Ovary (tissue), 9 donors: ENCODE results near the gene BAHCC1. TPM values are rescaled to one million over a fixed set of nuclear protein-coding genes. Genes with fewer than 3 reads are reported as not detected.

Experiments used
- DNase-seq, 5 donors: peaks; one replicate each; pipeline ENCODE4 v3.0.0-alpha.2; 2019 to 2020
- H3K27ac ChIP-seq, 2 donors: fragments of 200-600 bp; one replicate each; pipeline versions ENCODE4 v1.5.1 to v1.8.0; 2019 to 2022
- H3K27me3 ChIP-seq: fragments of 200-600 bp; one replicate; pipeline ENCODE4 v1.8.0; 2022
- H3K36me3 ChIP-seq: fragments of 200-600 bp; sonication (generic); one replicate; pipeline ENCODE4 v1.5.1; 2019
- H3K4me1 ChIP-seq: one replicate; pipeline ENCODE4 v1.8.1; 2013; ENCODE audit warnings: mild to moderate bottlenecking, moderate library complexity; ENCODE audit not compliant: insufficient read depth
- H3K4me3 ChIP-seq: fragments of 200-600 bp; sonication (generic); one replicate; pipeline ENCODE4 v1.5.1; 2017
- H3K9me3 ChIP-seq, 2 donors: fragments of 200-600 bp in 1 of 2; sonication (generic) in 1 of 2; one replicate each; pipeline versions ENCODE4 v1.5.1 to v1.8.1; 2013 to 2019; ENCODE audit warnings: mild to moderate bottlenecking in 1 of 2, moderate library complexity in 1 of 2
- EP300 ChIP-seq: sonication (generic); formaldehyde crosslinking; IDR thresholded peaks from one replicate; pipeline ENCODE4 v1.6.1; 2017; ENCODE audit warnings: antibody characterized with exemption
- POLR2A ChIP-seq: fragments of 450-650 bp; IDR thresholded peaks from one replicate; pipeline ENCODE4 v1.6.1; 2017; ENCODE audit warnings: antibody characterized with exemption, mild to moderate bottlenecking, moderate library complexity
- WGBS, 3 donors: extraction: QIAGEN DNeasy Blood & Tissue Kit in 1 of 3; methylation state at CpG; one replicate each; pipeline versions ENCODE4 v1.1.5 to v1.1.7; 2013 to 2017; 5-methylcytosine and 5-hydroxymethylcytosine counted together
- intact Hi-C, 4 donors: fragments of 100-400 bp; cut with DNase I; formaldehyde crosslinking; loops; one replicate each; pipeline versions ENCODE4 v1.11.0 to v1.15.1; 2022 to 2023
- polyA plus RNA-seq, 2 donors: library from polyadenylated mRNA; stranded (reverse); fragments of 200-250 nt in 1 of 2; fragments of 350-450 nt in 1 of 2; fragmentation: Illumina TruSeq in 1 of 2; extraction: RNeasy Lipid Tissue Mini Kit (QIAGEN cat#74804) in 1 of 2; gene quantifications; one replicate each; pipeline ENCODE4 v1.2.3, GENCODE V29; 2013 to 2014
- total RNA-seq, 7 donors: library from RNA; depleted of rRNA in 2 of 7; stranded (reverse); fragments of >200 nt in 2 of 7; fragmentation: NEBNext Ultra II Directional in 3 of 7; extraction: Animal tissue kit (Norgen Biotek cat#: 25700) in 3 of 7; gene quantifications; one replicate each; pipeline versions ENCODE4 v1.1.0 to v1.2.4, GENCODE V29; 2016 to 2023
- TF ChIP-seq, protein P1 (sequence below), 3 donors: fragments of 450-650 bp in 2 of 3; fragments of 200-600 bp in 1 of 3; IDR thresholded peaks; one replicate each; pipeline versions ENCODE4 v1.5.1 to v1.8.0; 2016 to 2022; ENCODE audit warnings: antibody characterized with exemption in 3 of 3, mild to moderate bottlenecking in 1 of 3
- donor health status: DM: no; HTN: no; CAD: no; lungs with moderate emphysema.
- donor health status: DM: no; HTN: no; CAD: no.
- donor health status: Bipolar disorder and iron deficiency.
- donor health status: DM: yes; HTN: yes; CAD: no.
- donor health status: DM: no; HTN: no; CAD: no.
- donor health status: DM: yes; HTN: yes; CAD: no.

The BAHCC1 gene
- total and polyA plus RNA-seq, 9 donors = 1.9 to 31.9 (median 18.4) TPM

DNA sequence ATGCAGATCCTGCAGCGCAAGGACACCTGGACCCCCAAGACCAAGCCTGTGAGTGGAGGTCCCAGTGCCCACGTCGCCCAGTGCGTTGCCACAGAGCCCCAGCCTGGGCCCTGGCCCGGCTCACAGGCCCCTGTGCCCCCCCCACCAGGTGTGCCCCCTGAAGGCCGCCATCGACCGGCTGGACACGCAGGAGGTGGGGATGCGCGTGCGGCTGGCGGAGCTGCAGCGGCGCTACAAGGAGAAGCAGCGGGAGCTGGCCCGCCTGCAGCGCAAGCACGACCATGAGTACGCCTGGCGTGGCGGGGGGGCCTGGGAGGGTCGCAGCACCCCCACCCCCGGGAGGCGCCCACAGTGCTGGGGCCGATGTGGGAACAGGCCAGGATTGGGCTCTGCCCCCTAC is 56.6 kb downstream of the BAHCC1 start:
- Histone ChIP-seq H3K36me3 (no peaks in the 10 kb centered on the region), H3K4me1 (no peaks in the 10 kb centered on the region), H3K4me3 (no peak overlapping the region), H3K27me3 (no peaks in the 10 kb centered on the region), H3K9me3 (no peaks in the 10 kb centered on the region), H3K27ac (no peak overlapping the region)
- no peak for DNase-seq
- TF ChIP-seq POLR2A (no peak), EP300 (no peak)
- TF ChIP-seq, protein P1, sequence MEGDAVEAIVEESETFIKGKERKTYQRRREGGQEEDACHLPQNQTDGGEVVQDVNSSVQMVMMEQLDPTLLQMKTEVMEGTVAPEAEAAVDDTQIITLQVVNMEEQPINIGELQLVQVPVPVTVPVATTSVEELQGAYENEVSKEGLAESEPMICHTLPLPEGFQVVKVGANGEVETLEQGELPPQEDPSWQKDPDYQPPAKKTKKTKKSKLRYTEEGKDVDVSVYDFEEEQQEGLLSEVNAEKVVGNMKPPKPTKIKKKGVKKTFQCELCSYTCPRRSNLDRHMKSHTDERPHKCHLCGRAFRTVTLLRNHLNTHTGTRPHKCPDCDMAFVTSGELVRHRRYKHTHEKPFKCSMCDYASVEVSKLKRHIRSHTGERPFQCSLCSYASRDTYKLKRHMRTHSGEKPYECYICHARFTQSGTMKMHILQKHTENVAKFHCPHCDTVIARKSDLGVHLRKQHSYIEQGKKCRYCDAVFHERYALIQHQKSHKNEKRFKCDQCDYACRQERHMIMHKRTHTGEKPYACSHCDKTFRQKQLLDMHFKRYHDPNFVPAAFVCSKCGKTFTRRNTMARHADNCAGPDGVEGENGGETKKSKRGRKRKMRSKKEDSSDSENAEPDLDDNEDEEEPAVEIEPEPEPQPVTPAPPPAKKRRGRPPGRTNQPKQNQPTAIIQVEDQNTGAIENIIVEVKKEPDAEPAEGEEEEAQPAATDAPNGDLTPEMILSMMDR (IDR thresholded peaks at IDR 0.05) = no peak
- WGBS, 3 donors = 90 to 95% (median 91%) methylated on average over 25 to 26 of the region's 26 CpGs
- intact Hi-C loops = no loop called here

DNA sequence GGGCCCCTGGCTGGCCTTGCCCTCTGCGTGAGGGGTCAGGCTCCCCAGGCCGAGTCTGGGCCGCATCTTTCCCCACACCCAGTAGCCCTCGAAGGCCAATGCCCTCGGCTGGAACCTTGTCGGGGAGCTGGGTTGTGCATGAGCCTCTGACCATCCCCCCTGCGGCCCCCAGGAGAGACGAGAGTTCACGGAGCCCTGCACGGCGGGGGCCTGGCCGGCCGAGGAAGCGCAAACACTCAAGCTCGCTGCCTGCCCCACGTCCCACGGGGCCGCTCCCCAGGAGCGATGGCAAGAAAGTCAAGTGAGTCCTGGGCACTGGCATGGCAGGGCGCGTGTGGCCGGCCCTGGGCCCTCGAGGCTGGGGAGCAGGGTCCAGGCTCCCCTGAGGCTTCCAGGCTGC is 57.3 kb downstream of the BAHCC1 start:
- no peaks in the 10 kb centered on the region for H3K36me3 ChIP-seq
- no peaks in the 10 kb centered on the region for H3K27me3 ChIP-seq
- H3K4me3 ChIP-seq = no peak overlapping the region
- intact Hi-C loops = no loop called here
- WGBS, 3 donors = 94 to 95% (median 95%) methylated on average over 23 of the region's 23 CpGs
- TF ChIP-seq, protein P1 (IDR thresholded peaks at IDR 0.05) = no peak
- TF ChIP-seq POLR2A = no peak
- no peak for TF ChIP-seq EP300
- no peaks in the 10 kb centered on the region for H3K9me3 ChIP-seq
- no peaks in the 10 kb centered on the region for H3K4me1 ChIP-seq
- no peak for DNase-seq
- no peak overlapping the region for H3K27ac ChIP-seq

DNA sequence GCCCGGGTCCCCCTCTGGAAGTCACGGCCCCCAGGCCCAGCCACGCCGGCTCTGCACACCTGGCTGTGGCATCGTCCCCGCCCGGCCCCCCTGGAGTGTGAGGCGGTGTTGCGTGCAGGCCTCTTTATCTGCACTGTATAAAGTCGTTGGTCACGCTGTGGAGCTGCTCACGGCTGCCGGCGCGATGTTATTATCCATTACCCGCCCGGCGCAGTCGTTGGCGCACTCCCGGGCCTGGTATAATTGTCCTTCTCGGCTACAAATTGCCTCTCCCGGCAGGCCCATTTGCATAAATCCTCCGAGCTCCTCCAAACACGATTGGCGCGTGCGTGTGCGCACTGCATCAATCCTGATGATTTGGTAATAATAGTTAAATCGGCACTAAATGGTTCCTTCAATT is 57.8 kb downstream of the BAHCC1 start:
- Histone ChIP-seq H3K27ac (no peak overlapping the region), H3K9me3 (no peaks in the 10 kb centered on the region), H3K27me3 (no peaks in the 10 kb centered on the region), H3K36me3 (no peaks in the 10 kb centered on the region), H3K4me3 (no peak overlapping the region), H3K4me1 (no peaks in the 10 kb centered on the region)
- intact Hi-C loops = no loop called here
- DNase-seq = no peak
- 92 to 94% (median 93%) methylated on average over 30 of the region's 30 CpGs for WGBS, 3 donors
- TF ChIP-seq POLR2A (no peak), EP300 (no peak)
- TF ChIP-seq, protein P1 (IDR thresholded peaks at IDR 0.05) = no peak

DNA sequence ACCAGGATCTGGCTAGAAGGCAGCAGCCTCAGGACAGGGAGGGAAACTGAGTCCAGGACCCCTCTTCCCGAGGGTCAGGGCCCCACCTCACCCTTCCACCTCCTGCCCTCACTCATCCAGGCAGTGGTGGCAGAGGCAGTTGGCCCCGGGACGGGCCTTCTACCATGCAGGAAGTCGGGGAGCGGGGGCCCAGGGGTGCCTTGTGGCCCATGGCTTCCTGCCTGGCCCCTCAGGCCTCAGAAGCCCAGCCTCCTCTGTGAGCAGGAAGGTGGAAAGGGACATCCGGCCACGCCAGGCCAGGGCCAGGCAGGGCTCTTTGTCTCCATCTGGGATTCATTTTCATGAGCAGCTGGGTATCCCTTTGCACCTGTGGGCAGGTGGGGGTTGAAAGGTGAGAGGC is 58.5 kb downstream of the BAHCC1 start:
- Histone ChIP-seq H3K4me3 (no peak overlapping the region), H3K27ac (no peak overlapping the region), H3K36me3 (no peaks in the 10 kb centered on the region), H3K27me3 (no peaks in the 10 kb centered on the region), H3K4me1 (no peaks in the 10 kb centered on the region), H3K9me3 (no peaks in the 10 kb centered on the region)
- intact Hi-C loops = no loop called here
- WGBS, 3 donors = 83 to 91% (median 91%) methylated on average over 7 of the region's 7 CpGs
- DNase-seq = no peak
- TF ChIP-seq, protein P1 (IDR thresholded peaks at IDR 0.05) = no peak
- no peak for TF ChIP-seq POLR2A
- no peak for TF ChIP-seq EP300

DNA sequence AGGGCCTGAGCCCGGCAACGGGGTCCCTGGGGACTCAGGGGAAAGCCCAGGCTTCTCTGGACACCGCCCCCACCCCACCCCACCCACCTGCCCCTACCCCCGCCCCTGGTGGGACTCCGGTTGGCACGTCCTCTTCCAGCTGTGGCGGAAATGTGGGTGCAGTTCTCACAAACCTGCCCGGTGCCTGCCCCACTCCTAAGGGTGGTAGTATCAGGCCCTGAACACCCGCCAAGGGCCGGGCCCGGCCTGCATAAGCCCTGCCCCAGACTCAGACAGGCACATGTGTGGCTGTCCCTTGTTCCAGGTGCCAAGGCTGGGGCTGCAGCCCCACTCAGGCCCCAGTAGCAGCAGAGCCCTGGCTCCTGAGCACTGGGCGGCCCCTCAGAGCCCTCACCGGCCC is 59.2 kb downstream of the BAHCC1 start:
- TF ChIP-seq, protein P1 (IDR thresholded peaks at IDR 0.05) = no peak
- TF ChIP-seq EP300 (no peak), POLR2A (no peak)
- Histone ChIP-seq H3K36me3 (no peaks in the 10 kb centered on the region), H3K9me3 (no peaks in the 10 kb centered on the region), H3K27me3 (no peaks in the 10 kb centered on the region), H3K4me3 (no peak overlapping the region), H3K4me1 (no peaks in the 10 kb centered on the region), H3K27ac (no peak overlapping the region)
- intact Hi-C loops = no loop called here
- DNase-seq = no peak
- WGBS, 3 donors = 88 to 91% (median 90%) methylated on average over 3 to 13 of the region's 13 CpGs
